HEK293T (cell line): Measurements from ENCODE around the gene THSD4.

Experiments used
- CTCF ChIA-PET: fragments of 350-600 bp; formaldehyde crosslinking; extraction: SDS; loops from one replicate; lab custom pipeline; 2021; ENCODE audit warnings: antibody characterized with exemption, inconsistent platforms; lab: Yijun Ruan, JAX
- POLR2A ChIA-PET: fragments of 350-600 bp; formaldehyde crosslinking; extraction: SDS; loops from one replicate; lab custom pipeline; 2020; ENCODE audit warnings: antibody characterized with exemption, inconsistent platforms; lab: Yijun Ruan, JAX
- DNase-seq: peaks from one replicate; pipeline ENCODE4 v3.0.0; 2012; ENCODE audit warnings: mixed read lengths; ENCODE audit errors: extremely low spot score
- ARNT ChIP-seq: fragments of 450-650 bp; IDR thresholded peaks from 2 replicates; pipeline ENCODE4 v1.6.1; 2017; ENCODE audit warnings: mild to moderate bottlenecking
- BHLHE40 ChIP-seq: fragments of 450-650 bp; IDR thresholded peaks from 2 replicates; pipeline ENCODE4 v1.6.1; 2016; ENCODE audit warnings: mild to moderate bottlenecking, moderate library complexity, borderline replicate concordance
- CTBP1 ChIP-seq: fragments of 450-650 bp; IDR thresholded peaks from 2 replicates; pipeline ENCODE4 v1.6.1; 2016; ENCODE audit warnings: borderline replicate concordance
- ELF4 ChIP-seq: fragments of 450-650 bp; IDR thresholded peaks from 2 replicates; pipeline ENCODE4 v1.6.1; 2017; ENCODE audit warnings: antibody characterized with exemption
- FOXA1 ChIP-seq: fragments of 450-650 bp; IDR thresholded peaks from 2 replicates; pipeline ENCODE4 v1.6.1; 2016; ENCODE audit warnings: mild to moderate bottlenecking
- FOXK2 ChIP-seq: fragments of 450-650 bp; IDR thresholded peaks from 2 replicates; pipeline ENCODE4 v1.6.1; 2016; ENCODE audit warnings: mild to moderate bottlenecking
- FOXM1 ChIP-seq: fragments of 450-650 bp; IDR thresholded peaks from 2 replicates; pipeline ENCODE4 v1.6.1; 2017; ENCODE audit warnings: mild to moderate bottlenecking, borderline replicate concordance
- HDGF ChIP-seq: fragments of 450-650 bp; IDR thresholded peaks from 2 replicates; pipeline ENCODE4 v1.6.1; 2017; ENCODE audit warnings: antibody characterized with exemption, borderline replicate concordance
- L3MBTL2 ChIP-seq: fragments of 450-650 bp; conservative IDR thresholded peaks from 2 replicates; pipeline ENCODE4 v1.6.1; 2016; ENCODE audit warnings: mild to moderate bottlenecking
- LEF1 ChIP-seq: fragments of 450-650 bp; IDR thresholded peaks from 2 replicates; pipeline ENCODE4 v1.6.1; 2017; ENCODE audit warnings: mild to moderate bottlenecking, borderline replicate concordance
- NFRKB ChIP-seq: fragments of 450-650 bp; IDR thresholded peaks from 2 replicates; pipeline ENCODE4 v1.6.1; 2016; ENCODE audit warnings: mild to moderate bottlenecking, moderate library complexity
- PKNOX1 ChIP-seq: fragments of 450-650 bp; IDR thresholded peaks from 2 replicates; pipeline ENCODE4 v1.6.1; 2016
- SP1 ChIP-seq: fragments of 450-650 bp; IDR thresholded peaks from 2 replicates; pipeline ENCODE4 v1.6.1; 2017
- SUZ12 ChIP-seq: fragments of 450-650 bp; IDR thresholded peaks from 2 replicates; pipeline ENCODE4 v1.6.1; 2016; ENCODE audit warnings: mild to moderate bottlenecking
- TARDBP ChIP-seq: fragments of 450-650 bp; IDR thresholded peaks from 2 replicates; pipeline ENCODE4 v1.6.1; 2016
- ZNF384 ChIP-seq: fragments of 450-650 bp; IDR thresholded peaks from 2 replicates; pipeline ENCODE4 v1.6.1; 2016

Gene THSD4

GRCh38 chr15:71708051-71708429 lies 592.8 kb downstream of the THSD4 start:
- TF ChIP-seq PKNOX1 (peak; percentile 82), FOXK2 (no peak), FOXM1 (no peak), TARDBP (no peak), L3MBTL2 (no peak), HDGF (no peak), ELF4 (no peak), LEF1 (no peak), FOXA1 (no peak), ZNF384 (no peak), SP1 (no peak), ARNT (0 out of 2 replicates have a peak, but pooled peaks have one; percentile 25), BHLHE40 (no peak), CTBP1 (peak; percentile 57; the same call in 1 of the 2 replicates), NFRKB (no peak), SUZ12 (no peak)
- ChIA-PET CTCF (interaction anchor here (1.1 kb wide), 1 partner anchor 132 kb away, joined by 4 read pairs; no protein-coding TSS in a partner anchor), POLR2A (interaction anchor here (0.9 kb wide), 1 partner anchor 15 kb away, joined by 3 read pairs; no protein-coding TSS in a partner anchor)
- DNase-seq = peak; percentile 44

GRCh38 chr15:71708741-71709140 lies 593.5 kb downstream of the THSD4 start:
- TF ChIP-seq SUZ12 = no peak
- CTCF ChIA-PET = no interaction called here
- POLR2A ChIA-PET = interaction anchor here (0.9 kb wide), 1 partner anchor 16 kb away, joined by 3 read pairs; no protein-coding TSS in a partner anchor
- DNase-seq = no peak

DNA sequence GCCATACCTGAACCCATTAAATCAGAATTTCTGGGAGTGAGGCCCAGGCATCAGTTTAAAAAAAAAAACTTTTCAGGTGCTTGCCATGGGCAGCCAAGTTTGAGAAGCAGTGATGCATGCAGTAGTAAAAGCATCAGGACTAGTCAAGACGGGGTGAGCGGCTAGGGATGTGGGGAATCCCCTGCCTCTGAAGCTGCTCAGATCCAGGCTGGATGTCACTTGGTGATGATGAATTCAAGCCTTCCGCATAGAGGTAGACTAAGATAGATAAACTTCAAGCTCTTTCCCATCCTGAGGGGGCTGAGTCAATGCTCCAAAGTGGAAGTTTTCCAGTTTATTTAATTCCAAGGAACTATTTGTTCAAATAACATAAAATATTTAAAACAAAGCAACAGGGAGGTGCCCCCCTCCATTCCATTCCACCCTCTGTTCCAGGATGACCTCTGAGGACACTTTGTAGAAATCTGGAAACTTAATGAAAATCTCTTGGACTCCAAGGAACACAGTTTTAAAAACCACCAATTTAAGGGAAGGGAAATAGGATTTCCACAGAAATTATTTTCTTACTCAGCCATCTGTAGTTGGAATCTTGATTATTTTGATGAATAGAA lies 594.6 kb downstream of the THSD4 start:
- ChIA-PET POLR2A (no interaction called here), CTCF (interaction anchor here (1.2 kb wide), 1 partner anchor 20 kb away, joined by 3 read pairs; no protein-coding TSS in a partner anchor)
- no peak for TF ChIP-seq PKNOX1
- no peak for TF ChIP-seq HDGF
- TF ChIP-seq SUZ12 = no peak
- no peak for TF ChIP-seq SP1
- TF ChIP-seq ZNF384 = no peak
- DNase-seq = no peak

- DNase-seq = no peak
- ChIA-PET POLR2A (no interaction called here), CTCF (no interaction called here)
- TF ChIP-seq TARDBP (no peak), FOXK2 (no peak), LEF1 (no peak), FOXM1 (no peak), CTBP1 (no peak), FOXA1 (no peak), NFRKB (no peak), SUZ12 (no peak)
Measured at GRCh38 chr15:71712182-71712581, 596.9 kb downstream of the THSD4 start.

DNA sequence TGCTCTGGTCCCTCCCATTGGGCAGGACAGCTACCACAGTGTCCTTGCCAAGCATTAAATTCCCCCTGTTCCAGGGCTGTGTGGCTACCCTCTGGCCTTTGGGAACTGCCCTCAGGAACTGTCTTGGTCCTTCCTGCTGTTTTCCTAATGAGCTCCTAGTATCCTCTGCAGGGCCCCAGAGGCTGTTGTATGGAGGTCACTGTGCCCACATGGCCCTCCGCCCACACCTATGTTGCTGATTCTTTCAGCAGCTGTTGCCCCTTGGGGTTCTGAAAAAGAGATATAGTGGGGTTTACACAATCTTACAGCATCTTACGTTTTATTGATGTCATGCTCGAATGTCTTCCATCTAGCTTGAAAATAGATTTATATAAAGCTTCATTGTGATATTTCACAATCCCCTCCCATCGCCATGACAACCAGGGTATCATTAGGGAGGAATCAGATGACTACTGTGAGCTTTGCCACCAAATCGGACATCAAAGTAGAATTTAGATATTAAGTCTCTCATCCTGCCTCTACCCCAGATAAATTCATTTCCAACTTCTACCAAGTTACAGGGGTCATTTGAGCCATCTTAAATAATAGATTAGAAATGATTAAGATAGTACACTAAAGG lies 598.0 kb downstream of the THSD4 start:
- TF ChIP-seq FOXA1 = no peak
- ChIA-PET POLR2A (interaction anchor here (0.6 kb wide), 1 partner anchor 19 kb away, joined by 3 read pairs; no protein-coding TSS in a partner anchor), CTCF (interaction anchor here (1.3 to 1.4 kb wide), 2 partner anchors 21 to 141 kb away, joined by 3 read pairs; no protein-coding TSS in a partner anchor)
- no peak for DNase-seq

DNA sequence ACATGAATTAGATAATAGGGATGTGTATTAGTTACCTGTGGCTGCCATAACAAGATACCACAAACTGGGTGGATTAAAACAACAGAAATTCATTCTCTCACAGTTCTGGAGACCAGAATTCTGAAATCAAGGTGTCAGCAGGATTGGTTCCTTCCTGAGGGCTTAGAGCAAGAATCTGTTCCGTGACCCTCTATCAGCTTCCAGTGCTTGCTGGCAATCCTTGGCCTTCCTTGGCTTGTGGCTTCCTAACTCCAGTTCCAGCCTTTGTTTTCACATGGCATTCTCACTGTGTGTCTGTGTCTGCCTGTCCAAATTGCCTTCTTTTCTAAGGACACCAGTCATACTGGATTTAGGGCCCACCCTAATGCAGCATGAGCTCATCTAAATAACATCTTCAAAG lies 600.6 kb downstream of the THSD4 start:
- ChIA-PET CTCF (no interaction called here), POLR2A (no interaction called here)

More for the DNA sequence above, 600.6 kb downstream of the THSD4 start:
- no peak for DNase-seq
- TF ChIP-seq SUZ12 (no peak), FOXM1 (no peak), FOXK2 (no peak), HDGF (no peak), FOXA1 (no peak), LEF1 (no peak), ARNT (no peak), PKNOX1 (no peak), SP1 (no peak), TARDBP (no peak), CTBP1 (no peak), BHLHE40 (no peak), ZNF384 (no peak), ELF4 (no peak), NFRKB (no peak), L3MBTL2 (no peak)
